Fibroblast of peridontal ligament (primary cell): ENCODE measurements around the gene MYADML2.

Experiments used
- DNase-seq: peaks from one replicate; pipeline ENCODE4 v3.0.0-alpha.2; 2010; ENCODE audit errors: extremely low read depth

The MYADML2 gene

DNA sequence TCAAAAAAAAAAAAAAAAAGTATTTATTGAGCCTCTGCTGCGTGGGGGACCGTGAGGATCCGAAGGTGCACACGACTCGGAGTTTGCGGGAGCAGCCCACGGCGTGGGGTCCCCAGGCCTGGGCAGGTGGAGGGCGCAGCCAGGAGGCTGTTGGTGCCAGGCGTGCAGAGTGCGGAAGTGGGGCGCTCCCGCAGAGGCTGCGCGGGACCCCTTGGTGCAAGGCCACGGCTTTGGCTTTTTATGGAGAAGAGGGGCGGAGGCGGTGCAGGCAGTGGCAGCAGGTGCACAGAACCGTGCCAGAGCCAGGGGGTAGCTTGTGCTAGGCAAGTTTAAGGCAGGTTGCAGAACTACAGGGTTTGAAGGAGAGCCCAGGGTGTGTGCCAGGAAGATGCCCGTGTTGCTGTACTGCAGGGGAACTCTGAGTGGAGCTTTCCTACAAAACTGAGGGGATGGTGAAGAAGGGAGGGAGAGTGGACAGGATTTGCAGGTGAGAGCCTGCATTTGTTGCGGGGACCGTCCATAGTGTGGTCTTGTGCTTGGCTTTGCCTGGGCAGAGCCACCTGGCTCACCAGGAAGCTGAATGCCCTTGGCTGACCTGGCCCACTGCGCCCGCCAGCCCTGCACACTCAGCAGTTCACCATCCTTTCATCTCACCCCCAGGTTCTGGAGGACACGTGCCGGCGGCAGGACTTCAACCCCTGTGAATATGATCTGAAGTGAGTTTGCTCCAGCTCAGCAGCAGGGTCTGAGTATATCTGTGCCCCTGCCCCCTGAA, 31.7 kb upstream of the MYADML2 start:
- DNase-seq: no peak

DNA sequence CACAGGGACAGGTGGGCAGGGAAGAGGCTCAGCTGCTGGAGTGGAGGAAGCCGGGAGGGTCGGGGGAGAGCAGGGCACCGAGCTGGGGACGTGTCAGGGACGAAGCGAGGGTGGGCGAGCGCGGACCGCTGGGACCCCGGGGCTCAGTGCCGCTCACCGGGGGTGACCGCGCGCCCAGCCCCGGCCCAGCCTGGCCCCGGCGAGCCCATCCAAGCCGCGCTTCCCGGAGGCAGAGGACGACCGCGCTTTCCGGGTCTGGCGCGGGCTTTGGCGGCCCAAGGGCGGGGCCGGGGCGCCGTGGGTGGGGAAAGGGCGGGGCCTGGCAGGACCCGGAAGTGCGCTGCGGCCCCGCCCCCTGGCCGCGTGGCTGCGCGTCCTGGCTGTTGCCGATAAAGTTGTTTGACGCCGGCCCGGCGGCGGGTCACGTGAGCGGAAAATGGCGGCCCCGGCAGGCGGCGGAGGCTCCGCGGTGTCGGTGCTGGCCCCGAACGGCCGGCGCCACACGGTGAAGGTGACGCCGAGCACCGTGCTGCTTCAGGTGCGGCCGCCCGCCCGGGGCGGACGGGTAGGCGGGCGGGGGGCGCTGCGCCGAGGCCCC, 30.3 kb upstream of the MYADML2 start, which contains the start of gene ASPSCR1:
Gene ASPSCR1 (plus strand): TSS at position 419 of the 598 bp plus-strand sequence. CDS start 18 bp downstream, at position 437.
- DNase-seq: peak; percentile 85

DNA sequence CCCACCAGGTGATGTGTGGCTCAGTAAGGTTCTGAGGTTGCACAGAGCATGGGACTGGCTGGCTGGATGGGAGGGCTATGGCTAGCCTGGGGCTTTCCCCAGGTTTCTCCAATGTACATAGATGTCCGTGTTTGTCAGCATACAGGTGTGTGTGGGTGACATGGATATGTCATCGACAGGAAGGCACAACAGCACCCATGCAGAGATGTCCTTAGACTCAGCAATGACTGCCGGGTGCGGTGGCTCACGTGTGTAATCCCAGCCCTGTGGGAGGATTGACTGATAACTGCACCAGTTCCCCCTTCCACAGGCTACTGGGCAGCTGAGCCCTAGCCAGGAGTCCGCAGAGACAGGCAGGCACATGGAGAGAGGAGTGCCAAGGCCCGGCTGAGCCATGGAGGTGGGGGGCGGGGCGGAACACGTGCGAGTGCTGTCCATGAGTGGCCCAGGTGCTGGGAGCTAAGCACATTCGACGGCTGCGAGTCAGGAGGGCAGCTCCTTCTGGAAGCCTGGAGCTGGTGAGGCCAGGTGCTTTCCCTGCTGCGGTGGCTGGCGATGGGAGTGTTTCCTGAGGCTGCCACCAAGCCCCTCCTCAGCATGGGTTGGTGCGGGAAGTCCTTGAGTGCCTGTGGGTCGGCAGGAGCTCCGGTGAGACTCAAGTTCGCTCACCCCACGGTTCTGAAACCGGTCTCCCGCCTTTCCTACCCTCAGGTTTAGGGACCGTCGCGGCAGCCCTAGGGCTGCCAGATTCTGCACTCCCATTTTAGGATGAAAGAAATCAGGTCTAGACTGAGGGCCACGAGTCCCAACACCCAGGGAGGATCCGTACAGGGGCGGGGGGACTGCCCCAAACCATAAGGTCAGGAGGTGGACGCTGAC, 29.5 kb upstream of the MYADML2 start:
- DNase-seq: peak; percentile 3

DNA sequence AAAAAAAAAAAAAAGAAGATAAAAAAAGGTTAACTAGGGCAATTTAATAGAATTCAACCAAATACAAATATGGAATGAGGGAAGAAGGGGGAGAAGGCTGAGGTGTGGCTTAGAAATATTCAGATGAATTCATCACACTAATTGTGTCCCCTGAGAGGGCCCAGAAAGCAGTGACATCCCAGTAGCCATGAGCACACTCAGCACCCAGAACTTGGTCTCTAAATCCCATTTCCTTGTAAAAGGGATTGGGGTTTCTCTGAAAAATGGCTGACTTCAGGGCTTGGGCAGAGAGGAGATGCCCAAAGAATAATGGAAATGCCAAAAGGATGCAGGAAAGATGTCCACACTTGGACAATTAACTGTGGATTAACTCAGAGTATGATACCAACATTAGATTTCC, 26.4 kb upstream of the MYADML2 start:
- no peak for DNase-seq

DNA sequence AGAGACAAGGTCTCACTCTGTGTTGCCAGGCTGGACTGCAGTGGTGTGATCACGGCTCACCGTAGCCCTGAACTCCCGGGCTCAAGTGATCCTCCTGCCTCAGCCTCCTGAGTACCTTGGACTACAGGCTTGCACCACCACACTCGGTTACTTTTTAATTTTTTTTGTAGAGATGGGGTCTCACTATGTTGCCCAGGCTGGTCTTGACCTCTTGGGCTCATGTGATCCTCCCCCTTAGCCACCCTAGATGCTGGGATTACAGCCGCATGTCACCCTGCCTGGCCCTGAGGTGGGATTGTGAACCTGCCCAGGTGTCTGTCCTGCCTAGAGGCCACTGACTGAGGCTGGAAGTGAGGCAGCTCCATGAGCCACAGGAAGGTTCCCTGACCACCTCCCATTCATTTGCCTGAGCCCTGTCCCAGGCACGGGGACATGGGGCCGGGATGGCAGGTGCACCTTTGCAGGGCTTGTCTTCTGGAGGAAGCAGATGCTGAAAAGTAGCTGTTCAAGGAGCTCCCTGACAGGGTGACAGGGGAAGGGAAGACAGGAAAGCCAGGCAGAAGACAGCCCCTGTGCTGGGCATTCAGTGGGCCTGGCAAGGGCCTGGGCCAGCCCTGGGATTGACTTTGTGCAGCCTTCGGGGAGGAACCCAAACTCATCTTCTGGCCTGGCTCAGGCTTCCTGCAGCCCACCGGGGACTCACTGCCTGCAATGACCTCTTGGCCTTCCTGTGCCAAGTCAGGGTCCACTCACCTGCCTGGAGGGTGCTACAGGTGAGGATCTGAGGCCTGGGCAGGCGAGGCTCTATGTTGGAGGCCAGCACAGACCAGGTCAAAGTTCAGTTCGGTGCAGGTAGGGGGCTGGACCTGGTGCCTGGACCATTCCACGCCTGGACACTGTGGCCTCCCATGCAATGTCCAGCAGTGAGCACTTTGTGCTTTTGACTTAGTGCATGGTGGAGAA, 22.1 kb upstream of the MYADML2 start:
- DNase-seq: no peak

DNA sequence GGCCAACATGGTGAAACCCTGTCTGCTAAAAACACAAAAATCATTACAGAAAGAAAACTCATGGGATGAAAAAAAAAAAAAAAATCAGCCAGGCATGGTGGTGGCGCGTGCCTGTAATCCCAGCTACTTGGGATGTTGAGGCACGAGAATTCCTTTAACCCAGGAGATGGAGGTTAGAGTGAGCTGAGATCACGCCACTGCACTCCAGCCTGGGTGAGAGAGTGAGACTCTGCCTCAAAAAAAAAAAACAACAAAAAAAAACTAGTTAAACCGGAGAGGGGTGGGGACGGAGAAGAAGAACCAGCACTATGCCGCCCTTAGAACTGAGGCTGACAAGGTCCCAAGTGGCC, 21.3 kb upstream of the MYADML2 start:
- DNase-seq: no peak

DNA sequence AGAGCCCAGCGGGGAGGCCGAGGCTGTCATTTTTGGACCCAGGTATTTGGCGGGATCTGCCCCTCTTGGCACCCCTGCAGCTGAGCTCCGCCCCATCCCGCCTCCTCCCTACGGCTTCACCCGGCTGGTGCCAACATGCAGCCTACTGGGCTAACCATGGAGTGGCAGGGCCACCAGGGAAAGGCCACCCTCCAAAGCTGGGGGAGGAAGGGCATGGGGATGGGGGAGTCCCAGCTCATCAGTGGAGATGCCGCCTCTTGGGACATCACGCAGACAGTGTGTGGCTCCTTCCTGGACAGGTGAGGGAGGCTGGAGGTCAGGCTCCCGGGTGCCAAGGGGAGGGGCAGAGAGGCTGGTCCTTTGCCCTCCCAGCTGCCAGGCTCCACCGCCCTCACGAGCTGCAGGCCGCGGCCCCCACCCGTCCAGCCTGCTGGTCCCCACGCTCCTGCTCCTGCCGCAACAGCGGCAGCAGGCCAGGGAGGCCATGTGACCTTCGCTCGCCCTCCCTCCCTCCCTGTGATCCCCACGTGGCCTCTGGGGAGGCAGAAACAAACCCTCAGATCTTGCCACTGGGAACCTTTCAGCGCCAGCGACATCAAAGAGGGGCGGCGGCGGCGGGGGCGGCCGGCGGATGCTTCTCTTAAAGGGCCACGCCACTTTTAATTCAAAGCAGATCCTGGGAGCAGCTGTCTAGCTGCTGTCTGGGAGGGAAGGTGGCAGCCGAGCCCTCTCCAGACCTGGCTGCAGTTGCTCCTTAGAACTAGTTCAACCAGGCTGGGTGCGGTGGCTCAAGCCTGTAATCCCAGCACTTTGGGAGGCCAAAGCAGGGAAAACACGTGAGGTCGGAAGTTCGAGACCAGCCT, 20.7 kb upstream of the MYADML2 start:
- peak; percentile 57 for DNase-seq

DNA sequence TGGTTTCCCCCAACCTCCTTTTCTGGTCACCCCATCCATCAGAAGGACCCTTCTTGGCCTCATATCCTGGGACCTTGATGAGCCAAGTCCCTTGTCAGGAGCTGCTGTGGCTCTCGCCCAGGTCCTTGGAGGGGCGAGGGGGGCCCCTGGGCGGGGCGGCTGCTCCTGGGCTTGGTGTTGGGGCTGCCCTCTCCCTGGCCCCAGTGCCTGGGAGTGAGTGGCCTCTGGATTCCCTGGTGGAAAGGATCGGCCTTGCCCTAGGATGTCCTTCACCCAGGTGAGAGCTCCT, 20.2 kb upstream of the MYADML2 start:
- no peak for DNase-seq

DNA sequence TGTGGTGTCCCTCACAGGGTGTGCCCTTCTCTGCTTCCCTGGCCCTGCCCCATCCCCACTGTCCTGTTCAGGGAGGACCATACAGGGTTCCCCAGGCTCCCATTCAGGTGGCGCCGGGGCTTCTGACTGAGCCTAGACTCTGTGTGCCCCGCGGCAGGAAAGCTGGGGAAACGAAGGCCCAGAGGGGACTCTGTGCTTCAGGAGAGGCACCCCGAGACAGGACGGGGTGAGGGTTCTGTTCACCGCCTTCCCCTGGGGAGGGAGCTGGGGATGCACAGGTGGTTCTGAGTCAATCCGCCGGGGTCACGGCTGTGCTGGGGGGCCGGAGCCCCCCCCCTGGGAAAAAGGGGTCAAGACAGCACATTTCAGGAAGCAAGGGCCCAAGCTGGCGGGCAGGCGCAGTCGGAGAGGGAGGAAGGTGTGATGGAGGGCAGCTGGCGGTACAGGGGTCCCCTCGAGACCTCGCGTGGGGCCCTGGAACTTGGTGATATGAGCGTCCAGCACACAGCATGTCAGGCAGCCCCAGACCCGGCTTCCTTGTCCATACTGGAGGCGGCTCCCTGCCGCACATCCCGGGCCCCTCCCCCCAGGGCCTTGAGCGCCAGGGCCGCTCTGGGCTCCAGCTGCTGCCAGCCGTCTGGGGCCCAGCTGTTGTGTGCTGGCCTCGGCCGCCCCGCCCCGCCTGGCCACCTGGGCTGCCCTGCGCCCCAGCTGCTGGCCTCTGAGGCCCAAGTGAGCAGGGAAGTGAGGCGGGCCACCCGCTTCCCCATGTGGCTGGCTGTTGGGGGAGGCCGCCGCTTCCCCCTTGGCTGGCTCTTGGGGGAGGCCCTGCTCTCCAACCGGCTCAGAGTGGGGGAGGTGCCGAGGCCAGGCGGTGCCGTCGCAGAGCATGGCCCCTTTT, 19.6 kb upstream of the MYADML2 start:
- no peak for DNase-seq

DNA sequence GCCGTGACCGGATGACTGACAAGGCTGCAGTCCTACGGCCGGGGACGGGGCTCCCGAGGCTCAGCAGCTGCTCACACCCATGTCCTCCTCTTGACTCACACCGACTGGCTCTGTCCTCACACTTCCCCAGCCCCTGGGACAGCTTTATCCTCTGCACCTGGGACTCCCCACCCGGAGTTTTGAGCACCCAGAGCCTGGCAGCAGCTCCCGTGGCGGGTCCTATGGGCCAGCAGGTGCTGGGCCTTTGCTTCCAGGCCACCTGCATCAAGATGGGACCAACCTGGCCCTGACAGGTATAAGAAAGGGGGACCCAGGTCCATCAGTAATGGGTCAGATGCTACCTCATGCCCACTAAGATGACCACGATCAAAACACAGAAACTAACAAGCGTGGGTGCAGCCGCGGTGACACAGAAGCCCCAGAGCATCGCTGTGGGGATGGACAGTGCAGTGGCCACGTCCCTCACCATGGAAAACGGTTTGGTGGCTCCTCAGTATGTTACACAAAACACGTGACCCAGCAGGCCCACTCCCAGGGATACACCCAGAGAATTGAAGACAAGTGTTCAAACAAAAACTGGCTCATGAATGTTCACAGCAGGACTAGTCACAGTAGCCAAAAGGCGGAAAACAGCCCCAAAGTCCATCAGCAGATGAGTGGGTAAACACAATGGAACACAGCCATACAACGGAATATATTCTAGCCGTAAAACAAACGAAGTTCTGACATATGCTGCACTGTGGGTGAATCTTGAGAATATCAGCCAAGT, 17.2 kb upstream of the MYADML2 start:
- no peak for DNase-seq

DNA sequence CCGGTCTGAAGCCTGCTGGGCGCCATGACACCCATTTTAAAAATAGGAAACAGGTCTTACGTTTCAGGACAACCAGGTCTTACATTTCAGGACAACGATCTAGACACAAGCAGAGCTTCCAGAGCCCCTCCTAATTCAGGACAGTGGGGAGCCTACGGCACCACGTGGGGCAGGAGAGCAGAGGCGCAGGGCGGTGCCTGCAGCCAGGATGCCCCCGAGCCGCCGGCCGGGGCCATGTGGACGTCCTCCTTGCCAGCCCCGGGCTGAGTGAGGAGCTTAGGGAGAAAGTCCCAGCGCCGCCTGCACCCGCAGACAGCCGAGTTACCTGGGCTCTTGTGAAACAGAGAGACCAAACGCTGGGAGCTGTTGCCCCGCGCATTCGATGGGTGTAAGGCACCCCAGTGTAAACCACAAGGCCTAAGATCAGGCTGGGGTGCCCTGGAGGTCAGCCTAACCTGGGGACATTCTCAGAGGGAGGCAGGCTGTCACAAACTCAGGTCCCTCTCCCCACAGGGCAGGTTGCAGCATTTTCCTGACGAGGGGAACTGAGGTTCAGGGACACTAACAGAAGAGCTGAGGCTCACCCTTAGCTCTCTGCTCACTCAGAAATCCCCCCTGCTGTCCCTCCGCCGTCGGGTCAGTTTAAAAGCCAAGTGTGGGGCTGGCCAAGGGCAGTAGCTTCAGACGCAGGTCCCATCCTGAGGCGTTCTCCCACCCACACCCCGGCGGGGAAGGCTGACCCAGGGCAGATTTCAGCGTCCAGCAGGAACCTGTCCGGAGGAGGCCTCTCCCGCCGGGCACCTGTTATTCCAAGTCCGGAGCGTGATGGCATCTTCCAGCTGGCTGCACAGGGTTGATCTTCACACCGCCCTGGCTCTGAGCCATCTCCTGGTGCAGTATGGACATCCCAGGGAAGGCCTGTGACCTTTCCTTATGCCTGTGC, 15.7 kb upstream of the MYADML2 start:
- DNase-seq: no peak

DNA sequence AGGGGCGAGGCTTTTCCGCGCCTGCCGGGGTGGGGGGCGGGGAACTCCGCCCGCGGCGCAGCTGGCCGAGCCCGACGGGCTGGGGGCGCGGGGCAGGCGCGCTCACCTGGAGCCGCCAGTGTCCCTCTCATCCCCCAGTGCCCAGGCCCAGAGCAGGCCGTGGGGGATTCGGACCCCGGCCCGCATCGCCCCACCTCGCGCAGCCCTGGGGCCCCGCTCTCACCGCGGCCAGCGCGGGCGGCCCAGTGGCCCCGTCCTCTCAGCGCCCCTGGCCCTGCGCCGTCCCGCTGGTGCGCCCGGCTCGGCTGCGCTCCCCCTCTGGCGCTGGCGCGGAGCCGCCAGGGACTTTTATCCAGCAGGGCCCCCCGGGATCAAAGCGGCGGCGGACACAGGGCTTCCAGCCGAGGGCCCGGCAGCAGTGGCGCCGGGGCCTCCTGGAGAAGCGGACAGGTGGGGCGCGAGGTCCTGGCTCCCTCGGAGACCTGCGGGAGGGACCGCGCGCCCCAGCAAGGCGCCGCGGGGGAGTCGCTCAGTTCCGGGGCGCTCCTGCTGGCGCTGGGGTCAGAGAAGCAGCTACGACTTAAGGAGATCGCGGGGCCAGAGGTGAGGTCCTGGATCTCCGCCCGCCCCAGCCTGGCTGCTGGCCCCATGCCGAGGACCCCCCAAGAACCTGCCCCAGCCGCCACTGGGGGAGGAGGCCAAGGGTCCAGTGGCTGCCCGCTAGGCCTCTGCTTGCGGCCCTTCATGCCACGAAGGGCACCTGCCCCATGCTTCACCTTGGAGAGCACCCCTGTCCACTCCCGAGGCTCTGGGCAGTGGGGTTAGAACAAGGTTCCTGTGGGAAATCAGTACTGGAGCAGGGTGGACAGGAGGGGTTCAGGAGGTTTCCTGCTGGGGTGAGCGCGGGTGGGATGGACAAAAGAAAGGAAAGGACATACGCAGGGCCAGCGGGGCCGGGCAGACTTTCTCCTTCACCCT, 14.8 kb upstream of the MYADML2 start:
- no peak for DNase-seq

DNA sequence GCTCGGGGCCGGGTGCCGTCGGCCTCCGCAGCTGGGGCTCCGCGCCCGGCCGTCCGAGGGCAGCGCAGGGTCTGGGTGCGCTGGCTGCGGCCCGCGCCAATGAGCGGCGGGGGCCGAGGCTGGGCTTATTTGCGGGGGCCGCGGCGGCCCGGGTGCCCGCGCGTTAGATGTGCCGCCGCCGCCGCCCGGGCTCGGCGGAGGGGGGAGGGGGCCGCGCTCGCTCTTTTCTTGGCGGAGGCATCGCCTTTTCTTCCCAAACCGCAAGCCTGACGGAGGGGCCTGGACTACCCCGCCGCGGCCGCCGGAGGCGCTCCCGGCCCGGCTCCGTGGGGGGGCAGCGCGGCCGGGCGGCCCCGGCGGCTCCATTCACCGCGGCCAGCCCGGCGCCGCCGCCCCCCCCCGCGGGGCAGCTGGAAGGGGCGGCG, 14.1 kb upstream of the MYADML2 start, which contains the start of gene NOTUM:
Gene NOTUM (minus strand): TSS at position 101 of the 425 bp plus-strand sequence. CDS start 278 bp downstream, outside the sequence.
- DNase-seq: peak; percentile 6

DNA sequence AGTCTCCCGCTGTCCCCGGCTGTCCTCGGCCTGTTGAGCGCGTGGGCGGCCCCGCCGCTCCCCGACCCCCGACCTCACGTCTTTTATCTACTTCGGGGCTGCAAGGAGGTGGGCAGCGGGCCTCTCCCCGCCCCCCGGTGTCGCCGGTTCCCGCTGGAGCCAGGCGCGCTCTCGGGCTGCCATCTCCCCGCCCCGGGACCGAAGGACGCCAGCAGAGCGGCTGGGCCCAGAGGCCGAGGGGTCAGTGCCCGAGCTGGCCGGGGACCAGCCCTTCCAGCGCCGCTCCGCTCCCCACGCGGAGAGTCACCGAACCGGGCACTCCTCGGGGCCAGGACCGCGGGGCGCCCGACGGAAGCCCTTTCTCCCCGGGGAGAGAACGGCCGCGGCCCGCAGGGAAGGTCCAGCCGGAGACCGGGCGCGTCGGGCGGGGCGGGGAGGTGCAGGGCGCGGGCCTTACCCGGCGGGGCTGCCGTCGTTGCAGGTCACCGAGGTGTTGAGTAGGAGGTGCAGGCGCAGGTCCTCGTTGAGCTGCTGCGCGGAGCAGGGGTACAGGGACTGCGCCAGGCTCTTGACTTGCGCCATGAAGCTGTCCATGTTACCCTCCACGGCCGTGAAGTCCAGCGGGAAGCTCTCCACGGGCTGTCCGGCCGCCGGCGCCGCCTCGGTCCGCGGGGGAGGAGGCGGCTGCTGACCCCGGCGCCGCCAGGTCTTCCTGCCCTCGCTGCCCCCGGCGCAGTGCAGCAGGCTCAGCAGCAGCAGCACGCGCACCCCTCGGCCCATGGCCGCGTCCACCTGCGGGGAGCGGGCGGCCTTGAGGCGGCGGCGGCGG, 13.3 kb upstream of the MYADML2 start:
- no peak for DNase-seq

DNA sequence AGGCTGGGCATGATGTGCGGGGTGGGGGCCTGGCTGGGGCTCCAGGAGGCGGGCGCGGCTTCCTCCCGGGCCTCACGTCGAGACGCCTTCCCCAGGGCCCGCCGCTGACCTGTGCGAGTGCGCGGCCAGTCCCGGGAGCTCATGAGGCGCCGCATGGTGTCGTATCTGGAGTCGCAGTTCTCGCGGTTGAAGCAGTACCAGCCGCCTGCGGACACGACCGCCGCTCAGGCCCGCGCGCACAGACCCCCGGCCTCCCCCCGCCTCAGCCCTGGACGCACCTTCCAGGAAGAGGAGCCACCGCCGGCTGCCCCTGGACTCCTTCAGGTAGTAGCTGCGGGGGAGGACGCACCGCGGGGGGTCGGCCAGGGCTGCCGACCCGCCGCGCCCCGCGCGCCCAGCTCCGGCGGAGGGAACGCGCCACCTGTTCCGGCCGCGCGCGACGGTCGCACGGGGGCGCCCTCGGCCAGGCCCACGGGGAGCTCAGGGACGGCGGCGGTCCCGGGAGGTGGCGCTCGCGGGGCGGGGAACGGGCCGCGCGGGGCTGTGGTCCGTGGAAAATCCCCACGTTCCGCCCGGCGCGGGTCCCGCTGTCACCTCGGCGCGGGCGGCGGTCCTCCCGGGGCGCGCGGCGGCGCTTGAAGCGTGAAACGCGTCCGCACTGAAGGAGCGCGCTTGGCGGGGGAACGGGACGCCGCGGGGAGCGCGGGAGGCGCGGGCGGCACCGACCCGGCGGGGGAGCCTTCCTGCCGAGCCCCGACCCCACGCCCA, 12.5 kb upstream of the MYADML2 start:
- DNase-seq: peak; percentile 18
